HG02642 (cell line): ENCODE measurements around the gene ZNF155.

Experiments
- ATAC-seq: cut with Tn5 transposase; IDR thresholded peaks from one replicate; pipeline ENCODE4 v1.9.1; 2021; ENCODE audit warnings: mild to moderate bottlenecking; ENCODE audit not compliant: unreplicated experiment, poor library complexity

ZNF155 gene

GRCh38 chr19:44002566-44003460 lies 18.8 kb downstream of the ZNF155 start, which contains the start of gene ZNF230:
TSS of gene ZNF230 (plus strand) at chr19:44002957. CDS start at chr19:44007079, 4,122 bp downstream.
- peak; percentile 94 for ATAC-seq

DNA sequence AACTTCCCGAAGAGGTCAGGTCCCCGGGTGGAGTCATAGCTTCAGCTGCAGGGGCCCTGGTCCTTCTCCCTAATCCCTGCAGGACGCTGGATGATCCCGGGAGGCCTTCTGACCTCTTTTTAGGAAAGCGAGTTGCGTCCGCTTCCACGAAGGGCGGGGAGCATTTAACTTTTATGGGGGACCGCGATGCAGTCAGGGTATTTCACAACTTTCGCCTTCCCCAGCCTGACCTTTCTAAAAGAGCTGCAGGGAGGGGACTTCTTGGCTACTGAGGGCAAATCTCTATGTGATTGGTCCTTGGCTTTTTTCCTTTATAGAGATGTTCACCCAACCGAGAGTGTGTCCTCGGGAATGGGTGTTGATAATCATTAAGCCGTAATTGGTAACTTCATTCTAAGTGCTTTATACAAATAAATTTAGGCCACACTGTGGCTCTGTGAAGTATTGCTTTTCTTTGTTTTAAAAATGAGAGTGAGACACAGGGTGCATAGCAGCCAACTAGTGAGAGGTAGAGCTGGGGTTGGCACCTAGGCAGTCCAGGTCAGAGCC lies 19.5 kb downstream of the ZNF155 start:
- ATAC-seq: peak; percentile 17

DNA sequence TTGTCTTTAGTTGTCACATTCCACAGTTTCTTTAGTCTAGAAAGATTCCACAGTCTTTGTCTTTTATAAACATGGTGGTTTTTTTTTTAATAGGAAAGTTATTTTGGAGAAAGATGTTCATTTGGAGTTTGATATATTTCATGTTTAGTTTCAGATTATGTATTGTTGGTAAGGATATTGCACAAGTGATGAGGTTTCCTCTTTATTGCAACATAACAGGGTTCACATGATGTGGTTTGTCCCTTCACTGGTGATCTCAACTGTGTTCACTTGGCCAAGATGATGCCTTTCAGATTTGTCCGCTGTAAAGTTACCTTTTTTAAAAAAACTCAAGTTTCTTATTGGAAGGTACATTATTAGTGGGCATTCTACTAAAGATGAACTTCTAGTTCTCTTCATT lies 22.0 kb downstream of the ZNF155 start:
- ATAC-seq: no peak

GRCh38 chr19:44007473-44007872 lies 23.5 kb downstream of the ZNF155 start:
- no peak for ATAC-seq

DNA sequence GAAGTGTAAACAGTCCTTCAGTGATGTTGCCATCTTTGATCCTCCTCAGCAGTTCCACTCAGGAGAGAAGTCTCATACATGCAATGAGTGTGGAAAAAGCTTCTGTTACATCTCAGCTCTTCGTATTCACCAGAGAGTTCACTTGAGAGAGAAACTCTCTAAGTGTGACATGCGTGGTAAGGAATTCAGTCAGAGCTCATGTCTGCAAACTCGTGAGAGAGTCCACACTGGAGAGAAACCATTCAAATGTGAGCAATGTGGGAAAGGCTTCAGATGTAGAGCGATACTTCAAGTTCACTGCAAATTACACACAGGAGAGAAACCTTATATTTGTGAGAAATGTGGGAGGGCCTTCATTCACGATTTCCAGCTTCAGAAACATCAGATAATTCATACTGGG lies 26.5 kb downstream of the ZNF155 start:
- no peak for ATAC-seq

DNA sequence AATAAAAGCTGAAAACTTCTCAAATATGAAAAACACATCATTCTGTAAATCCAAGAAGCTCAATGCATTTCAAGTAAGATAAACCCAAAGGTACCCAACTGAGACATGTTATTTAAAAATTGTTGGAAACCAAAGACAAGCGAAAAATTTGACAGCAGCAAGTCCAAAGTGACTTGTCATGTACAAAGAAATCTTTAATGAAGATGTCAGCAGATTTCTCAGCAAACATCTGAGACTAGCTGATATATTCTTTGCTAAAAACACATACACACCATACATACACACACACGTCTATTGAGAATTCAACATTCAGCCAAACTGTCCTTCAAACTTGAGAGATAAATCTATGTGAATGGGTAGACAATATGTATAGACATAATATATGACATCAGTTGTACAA lies 35.5 kb downstream of the ZNF155 start:
- no peak for ATAC-seq

GRCh38 chr19:44021221-44021620 lies 37.2 kb downstream of the ZNF155 start:
- no peak for ATAC-seq

DNA sequence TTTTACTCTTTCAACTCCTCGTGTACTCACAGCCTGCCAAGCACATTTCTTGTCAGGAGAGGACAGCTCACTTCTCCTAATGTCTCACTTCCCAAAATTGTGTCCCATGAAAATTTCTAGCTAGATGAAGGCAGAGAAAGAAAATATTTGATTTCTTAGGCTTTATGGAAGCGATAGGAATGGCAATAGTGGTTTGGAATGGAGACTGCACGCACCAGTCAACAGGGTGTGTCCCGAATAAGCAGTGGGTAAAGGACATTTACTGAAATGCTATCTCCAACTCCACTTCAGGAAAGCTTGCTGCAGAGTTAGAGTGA lies 40.9 kb downstream of the ZNF155 start:
- ATAC-seq: no peak

DNA sequence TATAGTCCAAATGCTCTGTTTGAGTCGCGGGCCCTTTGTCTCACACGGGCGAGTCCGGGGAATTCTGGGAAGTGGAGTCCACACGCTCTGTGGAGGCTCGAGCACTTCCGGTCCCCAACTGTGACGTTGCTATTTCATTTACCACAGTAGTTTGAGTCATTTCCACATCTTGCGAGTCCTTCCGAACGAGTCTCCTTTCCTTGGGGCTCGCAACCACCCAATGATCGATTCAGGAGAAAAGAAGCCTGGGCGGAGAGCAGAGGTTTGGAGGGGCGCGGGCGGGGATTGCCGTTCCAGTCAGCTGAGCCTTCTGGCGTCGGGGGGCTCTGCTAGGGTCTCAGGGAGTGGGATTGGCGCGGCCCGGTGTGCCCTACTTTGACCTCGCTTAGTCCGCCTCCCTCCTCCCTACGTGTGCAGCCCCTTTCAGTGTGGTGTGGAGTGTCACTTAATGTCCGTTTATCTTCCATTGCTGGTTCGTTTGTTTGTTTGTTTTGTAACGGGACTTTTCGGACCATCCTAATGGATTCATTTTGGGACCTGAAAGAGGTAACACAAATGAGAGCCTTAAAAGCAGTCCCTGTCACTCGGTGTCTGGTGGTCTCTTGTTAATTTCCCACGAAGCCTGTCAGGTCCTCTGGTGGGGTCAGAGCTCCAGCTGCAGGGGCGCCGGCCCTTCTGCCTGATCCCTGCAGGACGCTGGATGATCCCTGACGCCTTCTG lies 41.4 kb downstream of the ZNF155 start, which contains the start of gene ZNF222:
Gene ZNF222, plus strand, starts transcription at position 163 of the 720 bp plus-strand sequence. Its CDS starts 58 bp downstream, at position 221.
- peak; percentile 98 for ATAC-seq

DNA sequence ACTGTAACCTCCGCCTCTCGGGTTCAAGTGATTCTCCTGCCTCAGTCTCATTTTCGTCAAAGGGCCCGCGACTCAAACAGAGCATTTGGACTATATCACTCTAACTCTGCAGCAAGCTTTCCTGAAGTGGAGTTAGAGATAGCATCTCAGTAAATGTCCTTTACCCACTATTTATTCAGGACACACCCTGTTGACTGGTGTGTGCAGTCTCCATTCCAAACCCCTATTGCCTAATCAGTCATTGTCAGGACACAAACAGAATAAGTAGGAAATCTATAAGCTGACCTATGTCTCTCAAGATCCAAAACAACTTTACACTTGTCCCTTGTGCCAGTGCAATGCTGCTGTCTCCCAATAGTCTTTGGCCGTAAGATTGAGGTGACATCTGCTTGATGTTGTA lies 42.6 kb downstream of the ZNF155 start:
- no peak for ATAC-seq

DNA sequence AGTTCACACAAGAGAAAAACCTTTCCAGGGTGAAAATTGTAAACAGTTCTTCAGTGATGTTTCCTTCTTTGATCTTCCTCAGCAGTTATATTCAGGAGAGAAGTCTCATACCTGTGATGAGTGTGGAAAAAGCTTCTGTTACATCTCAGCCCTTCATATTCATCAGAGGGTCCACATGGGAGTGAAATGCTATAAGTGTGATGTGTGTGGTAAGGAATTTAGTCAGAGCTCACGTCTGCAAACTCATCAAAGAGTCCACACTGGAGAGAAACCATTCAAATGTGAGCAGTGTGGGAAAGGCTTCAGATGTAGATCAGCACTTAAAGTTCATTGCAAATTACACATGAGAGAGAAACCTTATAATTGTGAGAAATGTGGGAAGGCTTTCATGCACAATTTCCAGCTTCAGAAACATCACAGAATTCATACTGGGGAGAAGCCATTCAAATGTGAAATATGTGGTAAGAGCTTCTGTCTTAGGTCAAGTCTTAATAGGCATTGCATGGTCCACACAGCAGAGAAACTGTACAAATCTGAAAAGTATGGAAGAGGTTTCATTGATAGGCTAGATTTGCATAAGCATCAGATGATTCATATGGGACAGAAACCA lies 48.1 kb downstream of the ZNF155 start:
- ATAC-seq: no peak

DNA sequence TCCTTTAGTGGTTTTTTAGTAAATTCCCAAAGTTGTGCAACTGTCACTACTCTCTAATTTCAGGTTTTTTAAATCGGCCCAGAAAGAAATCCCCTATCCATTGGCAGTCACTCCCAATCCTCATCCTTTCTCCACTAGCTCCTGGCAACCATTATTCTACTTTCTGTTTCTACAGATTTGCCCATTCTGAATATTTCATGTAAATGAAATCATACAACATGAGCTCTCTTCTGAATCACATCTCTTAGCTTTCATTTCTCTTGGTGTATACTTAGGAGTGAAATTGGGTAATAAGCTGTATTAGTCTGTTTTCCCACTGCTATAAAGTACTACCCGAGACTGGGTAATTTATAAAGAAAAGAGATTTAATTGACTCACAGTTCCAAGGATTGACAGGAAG lies 58.2 kb downstream of the ZNF155 start:
- no peak for ATAC-seq
